NCI-H1092 treated with DMSO at 0.1 percent for 48 hours (cell line): ENCODE results near the gene PSMD13.
"Not testable (repeated sequence)": the region's sequence is repeated elsewhere in the genome, so short reads cannot be mapped to it uniquely, and the experiment has no call there.

Experiments
- DNase-seq: peaks from one replicate; lab custom pipeline; 2025; lab: John Stamatoyannopoulos, UW

PSMD13 gene

DNA sequence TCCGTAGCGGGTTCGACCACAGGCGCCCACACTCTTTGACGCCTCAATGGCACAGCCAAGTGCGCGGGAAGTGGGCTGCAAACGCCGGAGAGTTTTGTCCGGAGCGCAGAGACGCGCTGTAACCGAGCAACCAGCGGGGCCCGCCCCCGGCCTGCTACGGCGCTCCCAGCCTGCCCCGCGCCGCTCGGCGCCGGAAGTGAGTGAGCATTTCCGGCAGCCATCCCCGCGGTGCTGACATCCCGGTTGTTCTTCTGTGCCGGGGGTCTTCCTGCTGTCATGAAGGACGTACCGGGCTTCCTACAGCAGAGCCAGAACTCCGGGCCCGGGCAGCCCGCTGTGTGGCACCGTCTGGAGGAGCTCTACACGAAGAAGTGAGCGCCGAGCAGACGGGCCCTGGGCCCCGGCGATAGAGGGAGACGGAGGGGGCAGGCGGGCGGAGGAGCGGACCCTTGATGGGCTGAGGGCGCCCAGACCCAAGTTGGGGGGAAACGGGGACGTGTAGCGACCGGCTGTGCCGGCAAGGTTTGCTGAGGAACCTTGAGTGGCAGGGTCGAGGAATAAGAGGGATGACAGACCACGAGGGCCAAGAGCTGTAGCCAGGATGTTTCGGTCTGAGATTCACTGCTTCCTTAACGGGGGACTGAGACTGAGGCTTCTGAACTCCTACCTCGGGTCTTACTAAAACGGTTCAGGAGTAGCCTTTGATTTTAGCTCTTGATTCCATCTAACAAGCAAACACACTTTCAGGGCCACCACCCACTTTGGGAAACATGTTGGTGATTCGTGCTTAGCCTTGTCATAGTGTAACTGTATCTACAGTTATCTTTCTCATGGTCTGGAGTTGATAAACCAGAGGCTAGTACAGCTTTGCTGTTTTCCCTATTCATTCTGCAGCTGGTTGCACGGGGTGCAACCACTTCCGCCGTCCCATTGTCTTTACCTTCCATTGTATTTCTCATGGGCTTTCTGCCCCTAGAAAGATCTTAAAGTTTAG lies at the start of gene PSMD13:
Gene PSMD13 (plus strand): TSS at position 203 of the 994 bp plus-strand sequence. CDS start 74 bp downstream, at position 277.
- peak; percentile 82 for DNase-seq

- not testable (repeated sequence) for DNase-seq
These were observed 47.5 kb upstream of the PSMD13 start for GRCh38 chr11:189200-189783.

- DNase-seq = not testable (repeated sequence)
These were observed 46.9 kb upstream of the PSMD13 start for GRCh38 chr11:189843-190311.

GRCh38 chr11:190546-190945 lies 46.2 kb upstream of the PSMD13 start:
- DNase-seq = not testable (repeated sequence)

- not testable (repeated sequence) for DNase-seq
These were observed 45.0 kb upstream of the PSMD13 start for GRCh38 chr11:191490-192478.

- DNase-seq = not testable (repeated sequence)
These were observed 44.1 kb upstream of the PSMD13 start, which contains the start of gene SCGB1C1 for GRCh38 chr11:192674-193128. SCGB1C1 (plus strand) TSS chr11:193078; CDS start chr11:193100, 22 bp downstream.

DNA sequence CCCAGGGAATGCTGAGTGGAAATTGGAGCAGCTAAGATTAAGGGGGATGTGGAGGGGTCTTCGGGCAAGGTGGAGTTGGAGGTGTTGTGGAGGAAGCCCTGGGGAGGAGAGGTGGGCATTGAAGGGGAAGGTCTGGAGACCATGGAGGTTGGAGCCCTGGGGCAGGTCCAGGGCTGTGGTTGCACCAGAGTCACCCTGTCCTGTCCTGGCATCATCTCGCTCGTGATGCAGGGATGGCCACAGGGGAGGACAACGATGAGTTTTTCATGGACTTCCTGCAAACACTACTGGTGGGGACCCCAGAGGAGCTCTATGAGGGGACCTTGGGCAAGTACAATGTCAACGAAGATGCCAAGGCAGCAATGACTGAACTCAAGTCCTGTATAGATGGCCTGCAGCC lies 43.3 kb upstream of the PSMD13 start:
- DNase-seq = not testable (repeated sequence)

DNA sequence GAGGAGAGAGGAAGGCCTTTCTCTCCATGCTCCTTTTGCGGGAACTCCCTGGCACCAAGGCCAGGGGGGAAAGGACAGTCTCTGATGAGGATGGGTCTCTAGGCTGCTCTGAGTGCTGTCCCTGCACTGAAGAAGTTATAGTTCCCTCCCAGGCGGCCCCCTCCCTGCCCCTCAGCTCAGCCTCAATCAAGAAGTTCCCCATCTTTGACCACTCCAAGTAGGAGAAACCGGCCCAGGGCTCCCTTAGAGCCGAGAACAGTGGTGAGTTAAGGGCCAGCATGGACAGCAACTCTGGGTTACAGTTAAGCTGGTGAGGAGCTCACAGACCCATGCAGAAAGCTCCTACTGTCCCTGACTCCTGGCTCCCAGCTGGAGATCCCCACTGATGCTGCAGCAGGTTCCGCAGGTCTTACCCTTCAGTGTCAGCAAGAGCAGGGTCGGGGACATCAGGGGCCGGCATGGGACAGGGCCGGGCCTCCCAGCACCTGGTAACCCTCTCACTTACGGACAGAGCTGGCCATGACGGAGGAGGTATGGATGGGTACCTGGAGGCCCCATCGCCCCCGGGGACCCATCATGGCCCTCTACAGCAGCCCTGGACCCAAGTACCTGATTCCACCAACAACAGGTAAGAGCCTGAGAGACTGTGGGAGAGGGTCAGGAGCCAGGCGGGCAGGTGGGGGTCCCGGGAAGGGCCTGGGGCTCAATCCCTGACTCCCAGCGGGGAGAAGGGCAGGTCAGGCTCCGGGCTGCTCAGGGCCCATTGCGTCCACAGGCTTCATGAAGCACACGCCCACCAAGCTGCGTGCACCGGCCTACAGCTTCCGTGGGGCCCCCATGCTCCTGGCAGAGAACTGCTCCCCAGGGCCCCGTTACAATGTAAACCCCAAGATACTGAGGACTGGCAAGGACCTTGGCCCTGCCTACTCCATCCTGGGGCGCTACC lies 39.7 kb upstream of the PSMD13 start:
- DNase-seq = no peak

DNA sequence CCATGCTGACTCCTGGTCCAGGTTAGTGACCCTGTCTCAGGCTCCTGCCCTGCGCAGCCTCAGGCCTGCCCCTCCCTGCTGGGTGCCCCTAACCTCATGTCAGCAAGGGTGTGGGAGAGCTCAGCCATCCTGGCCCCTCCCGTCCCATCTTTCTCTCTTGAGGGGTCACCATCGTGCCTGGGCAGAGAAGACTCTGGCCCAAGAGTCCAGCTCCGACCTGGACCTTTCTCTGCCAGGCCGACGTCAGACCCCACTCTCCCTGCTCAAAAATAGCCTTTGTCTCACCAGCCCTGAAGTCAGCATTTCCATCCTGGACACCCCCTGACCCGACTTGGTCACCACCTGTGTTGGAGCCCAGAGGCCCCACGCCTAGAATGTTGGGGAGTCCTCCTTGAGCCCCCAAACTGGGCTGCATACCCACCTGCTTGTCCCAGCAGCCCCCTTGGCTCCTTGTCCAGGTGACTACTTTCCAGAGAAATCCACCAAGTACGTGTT lies 39.0 kb upstream of the PSMD13 start:
- DNase-seq = no peak

GRCh38 chr11:198236-198806 lies 38.5 kb upstream of the PSMD13 start:
- no peak for DNase-seq

- DNase-seq = no peak
These were observed 37.7 kb upstream of the PSMD13 start for GRCh38 chr11:199004-199581.

DNA sequence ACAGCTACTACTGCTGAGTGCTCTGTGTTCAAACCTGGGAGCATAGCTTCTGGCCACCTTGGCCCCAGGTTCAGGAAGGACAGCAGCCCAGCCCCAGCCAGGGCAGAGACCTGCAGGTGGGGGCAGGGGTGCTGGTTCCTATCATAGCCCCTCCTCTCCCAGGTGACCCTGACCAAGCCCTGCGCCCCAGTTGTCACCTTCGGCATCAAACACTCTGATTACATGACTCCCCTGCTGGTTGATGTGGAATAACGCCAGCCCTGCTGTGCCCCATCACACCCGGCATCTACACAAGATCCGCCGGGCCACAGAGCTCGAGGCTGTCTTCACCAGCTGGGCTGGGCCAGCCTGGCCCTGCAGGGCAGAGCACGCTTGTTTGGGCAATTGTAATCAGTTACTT lies 37.0 kb upstream of the PSMD13 start:
- no peak for DNase-seq

DNA sequence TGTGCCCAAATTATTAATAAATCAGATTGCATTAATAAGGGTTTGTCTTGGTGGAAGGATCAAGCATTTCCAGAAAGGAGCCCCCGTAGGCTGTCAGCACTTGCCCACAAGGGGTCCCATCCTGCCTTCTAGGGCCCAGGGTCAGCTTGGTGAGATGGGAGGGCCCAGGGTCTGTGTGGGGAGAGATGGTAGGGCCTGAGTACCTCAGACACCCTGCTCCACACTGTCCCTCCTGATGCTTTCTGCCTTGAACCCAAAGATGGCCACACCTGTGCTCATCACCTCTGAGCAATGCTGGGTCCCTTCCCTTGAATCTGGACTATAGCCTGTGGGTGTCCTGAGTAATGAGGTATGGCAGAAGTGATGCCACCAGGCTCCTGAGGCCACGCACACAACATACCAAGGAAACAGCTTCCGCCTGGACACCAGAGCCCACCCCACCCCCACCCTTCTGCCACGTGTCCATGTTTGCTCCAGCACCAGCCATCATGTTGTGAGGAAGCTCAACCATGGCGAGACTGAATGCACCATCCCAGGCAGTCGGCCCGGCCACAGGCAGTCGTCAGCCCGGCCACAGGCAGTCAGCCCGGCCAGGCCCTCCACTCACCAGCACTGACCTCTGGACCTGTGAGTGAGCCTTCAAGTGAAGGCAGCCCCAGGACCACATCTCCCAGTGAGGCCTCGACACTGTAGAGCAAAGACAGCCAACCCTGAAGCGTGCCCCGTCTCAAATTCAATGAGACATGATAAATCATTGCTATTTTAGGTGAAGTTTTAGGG lies 36.4 kb upstream of the PSMD13 start:
- DNase-seq = no peak

DNA sequence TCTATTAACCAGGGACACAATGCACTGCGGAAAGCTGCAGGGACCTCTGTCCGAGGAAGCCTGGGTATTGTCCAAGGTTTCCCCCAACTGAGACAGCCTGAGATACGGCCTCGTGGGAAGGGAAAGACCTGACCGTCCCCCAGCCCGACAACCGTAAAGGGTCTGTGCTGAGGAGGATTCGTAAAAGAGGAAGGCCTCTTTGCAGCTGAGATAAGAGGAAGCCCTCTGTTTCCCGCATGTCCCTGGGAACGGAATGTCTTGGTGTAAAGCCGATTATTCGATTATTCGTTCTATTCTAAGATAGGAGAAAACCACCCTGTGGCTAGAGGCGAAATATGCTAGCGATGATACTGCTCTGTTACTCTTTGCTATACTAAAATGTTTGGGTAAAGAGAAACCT lies 34.8 kb upstream of the PSMD13 start:
- no peak for DNase-seq

DNA sequence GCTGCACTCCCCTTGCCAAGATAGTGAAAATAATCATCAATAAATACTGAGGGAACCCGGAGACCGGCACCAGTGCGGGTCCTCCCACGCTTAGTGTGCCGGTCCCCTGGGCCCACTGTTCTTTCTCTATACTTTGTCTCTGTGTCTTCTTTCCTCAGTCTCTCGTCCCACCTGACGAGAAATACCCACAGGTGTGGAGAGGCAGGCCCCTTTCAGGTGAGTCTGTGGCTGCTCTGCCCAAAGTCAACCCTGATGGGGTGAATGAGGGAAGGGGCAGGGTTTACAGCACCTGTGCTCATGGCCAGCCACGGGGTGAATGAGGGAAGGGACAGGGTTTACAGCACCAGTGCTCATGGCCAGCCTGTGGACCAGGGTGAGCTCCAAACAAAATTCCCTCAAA lies 34.3 kb upstream of the PSMD13 start:
- no peak for DNase-seq

DNA sequence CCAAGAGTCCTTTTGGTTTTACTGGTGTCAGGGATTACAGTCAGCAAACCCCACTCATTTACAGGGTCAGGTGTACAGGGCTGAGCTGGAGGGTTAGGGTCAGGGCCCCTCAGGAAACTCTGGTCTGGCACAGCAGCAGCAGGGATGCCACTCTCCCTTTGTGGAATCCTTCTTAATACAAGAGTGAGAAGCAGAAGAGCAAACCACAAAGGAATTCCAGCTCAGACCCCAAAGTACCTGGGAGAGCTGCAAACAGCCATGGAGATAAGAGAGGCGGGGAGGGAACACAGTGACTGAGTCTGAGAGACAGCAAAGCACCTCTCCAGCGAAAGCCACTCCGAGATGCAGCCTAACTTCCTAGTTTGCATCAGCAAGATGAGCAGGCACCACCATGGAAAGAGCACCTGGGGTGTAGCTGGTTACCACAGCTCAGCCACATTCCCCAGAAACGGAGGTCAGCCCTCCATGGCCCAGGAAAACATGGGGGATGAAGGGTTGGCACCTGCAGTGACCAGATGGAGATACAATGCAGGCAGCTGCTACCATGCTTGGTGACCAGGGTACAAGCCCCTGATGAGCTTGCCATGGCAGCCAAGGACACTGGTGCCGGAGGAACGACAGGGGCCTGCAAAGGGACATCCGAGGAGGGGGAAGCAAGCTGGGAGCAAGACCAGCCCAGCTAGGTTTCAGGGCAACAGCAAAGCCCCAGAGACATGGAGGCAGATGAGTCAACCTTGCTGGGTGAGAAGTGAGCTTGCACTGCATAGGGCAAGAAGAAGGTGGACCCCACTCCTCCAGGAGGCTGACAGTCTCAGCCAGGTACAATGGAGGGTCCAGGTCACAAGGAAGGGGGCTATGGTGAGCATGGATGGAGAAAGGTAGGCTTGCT lies 33.5 kb upstream of the PSMD13 start:
- no peak for DNase-seq

DNA sequence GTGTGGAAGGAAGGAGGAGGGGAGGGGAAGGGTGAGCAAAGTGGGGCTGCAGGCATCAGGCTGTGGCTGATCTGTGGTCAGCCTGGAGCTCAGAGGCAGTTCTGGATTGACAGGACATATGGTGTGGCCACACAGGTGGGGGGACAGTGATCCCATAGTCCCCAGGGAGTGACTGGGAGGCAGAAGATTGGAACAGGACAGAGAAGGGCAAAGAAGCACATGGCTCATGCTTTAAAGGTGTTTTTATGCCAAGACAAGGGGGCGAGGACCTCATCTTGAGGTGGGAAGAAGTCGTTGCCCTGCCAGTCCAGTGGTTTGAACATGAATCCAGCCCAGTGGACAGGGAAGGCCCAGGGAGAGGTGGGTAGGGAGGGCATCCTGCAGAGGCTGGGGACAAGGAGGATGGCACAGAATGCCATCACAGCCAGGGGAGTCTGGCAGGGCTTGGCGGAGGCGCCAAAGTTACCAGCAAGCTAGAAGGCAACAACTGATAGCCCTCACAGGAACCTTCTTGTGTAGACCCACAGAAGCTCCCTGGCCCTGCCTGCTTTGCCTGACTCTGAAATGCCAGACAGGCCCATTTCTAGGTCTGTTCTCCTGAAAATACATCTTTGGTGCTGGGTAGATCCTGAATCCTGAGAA lies 32.7 kb upstream of the PSMD13 start:
- DNase-seq = no peak
